Left forelimb (tissue), 1 donor: ENCODE measurements around the gene ZKSCAN3.
"Not testable (repeated sequence)": the region's sequence is repeated elsewhere in the genome, so short reads cannot be mapped to it uniquely, and the experiment has no call there.

ENCODE experiments used
- DNase-seq: peaks from one replicate; pipeline ENCODE4 v3.0.0-alpha.2; 2018; ENCODE audit warnings: low spot score

The ZKSCAN3 gene

DNA sequence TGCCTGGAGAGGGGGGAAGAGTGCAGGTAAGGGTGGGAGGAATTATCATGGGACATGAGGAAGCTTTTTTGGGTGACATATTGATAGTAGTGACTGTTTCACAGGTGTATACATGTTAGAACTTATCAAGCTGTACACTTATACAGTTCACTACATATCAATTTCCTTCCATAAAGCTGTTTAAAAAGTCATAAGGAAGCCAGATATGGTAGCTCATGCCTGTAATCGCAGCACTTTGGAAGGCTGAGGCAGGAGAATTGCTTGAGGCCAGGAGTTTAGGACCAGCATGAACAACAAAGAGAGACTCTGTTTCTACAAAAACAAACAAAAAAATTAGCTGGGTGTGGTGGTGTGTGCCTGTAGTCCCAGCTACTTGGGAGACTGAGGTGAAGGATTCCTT lies 28.1 kb downstream of the ZKSCAN3 start:
- no peak for DNase-seq

DNA sequence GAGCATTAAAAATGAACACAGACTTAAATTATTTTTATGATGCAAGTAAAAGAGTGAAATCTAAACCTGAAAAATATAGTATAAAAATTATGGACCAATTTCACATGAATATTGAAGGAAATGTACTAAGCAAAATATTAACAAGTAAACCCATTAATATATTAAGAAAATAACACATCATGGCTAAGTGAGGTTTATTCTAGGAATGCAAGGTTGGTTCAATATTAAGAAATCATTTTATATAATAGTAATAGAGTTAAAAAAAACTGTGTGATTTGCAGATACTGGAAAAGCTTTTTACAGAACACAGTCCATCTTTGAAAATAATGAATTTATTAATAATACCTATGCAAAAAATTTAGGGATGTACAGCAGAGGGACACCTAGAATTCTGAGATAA lies 28.9 kb downstream of the ZKSCAN3 start:
- no peak for DNase-seq

DNA sequence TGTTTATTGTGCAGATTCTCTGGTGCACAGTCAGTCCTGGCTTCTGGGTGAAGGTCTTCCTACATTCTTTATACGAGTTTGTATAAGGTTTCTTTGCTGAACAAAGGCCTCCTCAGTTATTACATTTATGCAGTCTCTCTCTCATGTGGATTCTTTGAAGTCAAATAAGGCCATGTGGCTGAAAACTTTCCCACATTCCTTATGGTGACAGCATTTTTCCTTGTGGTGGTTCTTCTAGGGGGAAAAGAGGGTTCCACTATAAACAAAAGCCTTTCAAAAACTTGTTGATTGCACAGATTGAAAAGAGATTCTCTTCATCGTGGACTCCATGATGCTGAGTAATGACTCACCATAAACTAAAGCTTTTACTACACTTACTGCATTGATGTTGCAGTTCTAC lies 30.6 kb downstream of the ZKSCAN3 start:
- no peak for DNase-seq

DNA sequence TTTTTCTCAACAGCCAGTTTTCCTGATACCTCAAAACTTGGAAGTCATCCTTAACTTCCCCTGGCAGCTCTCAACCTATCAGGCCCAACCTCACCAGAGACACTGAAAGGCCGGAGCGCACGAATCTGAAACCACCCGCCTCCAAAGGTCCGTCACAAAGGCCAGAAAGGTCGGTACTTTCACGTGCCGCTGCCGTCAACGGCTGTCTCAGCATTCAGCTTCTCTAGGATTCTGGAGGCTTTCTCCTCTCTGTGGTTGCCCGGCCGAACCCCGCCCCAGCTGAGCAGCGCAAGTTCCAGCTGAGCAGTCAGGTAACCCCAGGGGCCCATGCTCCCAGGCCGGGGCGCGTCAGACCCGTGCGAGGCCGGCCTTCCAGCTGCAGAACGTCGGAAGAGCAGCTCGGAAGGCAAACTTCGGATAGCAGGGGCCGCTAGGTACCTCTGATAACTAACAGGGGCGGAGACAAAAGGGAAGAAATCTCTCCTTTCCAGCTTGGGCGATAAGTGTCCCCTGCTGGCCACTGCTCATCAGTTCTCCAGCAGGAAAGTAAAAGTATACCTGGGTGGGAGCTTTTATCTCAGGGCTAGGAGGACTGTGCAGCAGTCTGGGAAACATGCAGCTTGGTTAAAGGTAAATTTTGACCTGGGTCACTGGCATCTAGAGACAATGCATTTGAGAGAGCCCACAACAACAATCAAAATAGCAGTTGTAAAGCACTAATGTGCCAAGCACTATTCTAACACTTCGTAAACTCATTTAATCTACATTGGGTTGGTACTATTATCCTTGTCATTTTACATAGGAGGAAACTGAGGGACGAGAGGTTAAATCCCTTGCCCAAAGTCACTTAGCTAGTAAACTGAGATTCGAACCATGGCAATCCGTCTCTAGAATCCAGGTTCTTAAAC lies 33.7 kb downstream of the ZKSCAN3 start:
- peak; percentile 87 for DNase-seq

DNA sequence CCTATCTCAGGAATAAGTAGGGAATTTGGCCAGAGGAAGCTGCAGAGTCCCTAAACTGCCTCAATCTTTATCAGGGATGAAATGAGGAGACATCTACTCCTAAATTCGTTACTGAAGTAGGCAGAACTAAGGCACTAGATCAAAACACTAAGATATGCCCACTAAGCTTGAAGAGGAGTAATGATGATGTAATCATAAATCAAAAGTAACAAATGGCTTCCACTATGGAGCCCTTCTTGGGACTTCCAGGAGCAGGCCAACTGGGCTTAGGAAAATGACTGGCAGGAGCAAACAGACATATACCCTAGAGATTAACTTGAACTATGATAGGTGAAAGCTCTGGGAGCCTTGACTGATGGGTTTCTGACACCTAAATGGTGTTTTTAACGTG lies 34.4 kb downstream of the ZKSCAN3 start:
- DNase-seq: no peak

DNA sequence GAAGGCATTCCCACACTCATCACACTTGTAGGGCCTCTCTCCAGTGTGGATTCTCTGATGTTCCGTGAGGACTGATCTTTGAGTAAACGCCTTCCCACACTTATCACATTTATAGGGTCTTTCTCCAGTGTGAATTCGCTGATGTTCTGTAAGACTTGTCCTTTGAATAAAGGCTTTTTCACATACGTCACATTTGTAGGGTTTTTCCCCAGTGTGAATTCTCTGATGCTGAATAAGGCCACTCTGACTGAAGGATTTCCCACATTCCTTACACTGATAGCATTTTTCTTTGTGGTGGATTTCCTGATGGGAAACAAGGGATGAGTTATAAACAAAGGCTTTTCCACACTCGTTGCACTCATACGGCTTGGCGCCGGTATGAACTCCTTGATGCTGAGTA lies 40.9 kb downstream of the ZKSCAN3 start:
- no peak for DNase-seq

DNA sequence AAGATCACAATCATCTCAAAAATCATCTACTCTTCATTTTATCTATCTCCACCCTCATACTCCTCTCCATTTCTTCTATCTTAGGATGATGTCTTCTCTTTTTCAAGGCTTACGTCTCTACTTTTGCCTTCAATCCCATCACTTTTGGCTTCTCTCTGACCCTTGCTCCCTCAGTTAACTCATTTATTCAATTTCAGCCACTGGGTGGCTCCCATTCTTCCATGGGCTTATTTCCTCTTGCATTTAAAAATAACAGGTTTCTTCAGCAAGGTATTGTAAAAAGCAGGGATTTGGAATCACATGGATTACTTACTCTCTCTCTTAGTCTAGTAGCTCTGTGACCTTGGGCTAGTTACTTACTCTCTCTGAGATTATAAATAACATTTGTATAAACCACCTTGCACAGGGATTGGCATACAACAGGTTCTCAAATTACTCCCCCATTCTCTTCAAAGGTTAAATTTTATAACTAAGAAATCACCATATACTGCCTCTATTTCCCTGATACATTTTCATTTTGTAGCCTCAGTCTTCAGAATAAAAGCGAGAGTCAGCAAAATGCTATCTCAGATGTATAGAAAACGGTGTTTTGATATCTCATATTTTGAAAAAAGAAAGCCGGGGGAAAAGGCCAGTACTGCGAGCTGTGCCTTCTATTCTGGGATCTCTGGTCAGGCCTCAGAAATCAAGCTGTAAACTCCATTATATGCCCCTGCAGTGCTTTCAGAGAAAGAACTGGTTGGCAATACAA lies 44.3 kb downstream of the ZKSCAN3 start:
- DNase-seq: no peak

DNA sequence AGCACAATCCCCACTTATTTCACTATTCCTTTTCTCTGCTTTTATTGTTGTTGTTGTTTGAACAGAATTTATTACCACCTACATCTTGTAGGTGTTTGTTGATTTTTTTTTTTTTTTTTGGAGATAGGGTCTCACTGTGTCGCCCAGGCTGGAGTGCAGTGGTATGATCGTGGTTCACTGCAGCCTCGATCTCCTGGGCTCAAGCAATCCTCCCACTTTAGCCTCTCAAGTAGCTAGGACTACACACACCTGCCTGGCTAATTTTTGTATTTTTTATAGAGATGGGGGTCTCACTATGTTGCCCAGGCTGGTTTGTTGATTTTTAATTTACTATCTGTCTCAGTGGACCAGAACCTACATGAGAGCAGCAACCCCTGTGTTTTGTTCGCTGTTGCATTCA lies 46.2 kb downstream of the ZKSCAN3 start:
- DNase-seq: no peak

DNA sequence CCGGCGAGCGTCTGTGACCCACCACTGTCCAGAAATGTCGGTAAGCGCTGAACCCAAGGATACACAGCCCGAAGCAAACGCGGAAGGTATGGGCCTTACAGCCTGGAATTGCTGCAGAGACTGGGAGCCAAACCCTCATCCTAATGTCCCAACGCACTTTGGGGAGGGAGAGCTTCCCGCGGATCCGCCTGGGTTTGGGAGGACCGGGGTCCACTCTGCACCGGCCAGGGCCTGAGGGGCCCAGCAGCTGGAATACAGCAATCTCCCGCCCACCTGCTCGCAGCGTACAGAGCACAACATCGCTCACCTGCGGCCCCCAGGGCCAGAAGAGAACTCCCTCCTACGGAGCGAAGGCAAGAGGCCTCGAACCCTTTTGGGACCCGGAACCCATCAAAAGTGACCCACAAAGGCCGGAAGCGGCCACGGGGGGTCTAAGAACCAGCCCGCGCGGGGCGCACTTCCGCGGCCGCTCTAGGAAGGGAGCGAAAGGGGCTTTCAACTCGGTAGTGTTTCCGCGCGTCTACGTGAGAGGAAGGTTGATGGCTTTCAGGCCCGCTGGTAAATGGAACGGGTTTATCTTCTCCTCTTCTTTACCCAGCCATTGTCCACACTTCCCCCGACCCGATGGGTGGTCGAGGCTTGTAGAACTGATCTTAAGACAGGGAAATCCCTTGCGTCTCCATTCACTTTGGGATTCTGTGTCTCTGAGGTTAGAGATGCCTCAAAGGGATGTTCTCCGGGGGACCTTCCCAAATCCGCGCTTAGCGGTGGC lies 49.8 kb downstream of the ZKSCAN3 start, which contains the start of gene ZSCAN12:
Gene ZSCAN12, minus strand, starts transcription at position 398 of the 772 bp plus-strand sequence. CDS start 1,342 bp downstream, outside the sequence.
- DNase-seq: peak; percentile 88

DNA sequence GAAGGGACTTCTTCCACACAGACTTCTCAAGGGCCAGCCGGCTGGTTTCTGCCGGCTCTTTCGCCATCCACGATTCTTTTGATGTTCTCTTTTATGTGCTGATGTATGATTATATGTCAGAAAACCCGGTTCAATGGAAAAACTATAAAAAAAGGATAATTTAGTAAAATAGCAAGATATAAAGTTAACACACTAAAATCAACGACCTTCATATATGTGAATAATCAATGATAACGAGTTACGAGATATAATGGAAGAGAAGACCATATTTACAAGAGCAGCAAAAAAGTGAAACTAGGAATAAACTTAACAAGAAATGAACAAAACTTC lies 50.3 kb downstream of the ZKSCAN3 start:
- no peak for DNase-seq

DNA sequence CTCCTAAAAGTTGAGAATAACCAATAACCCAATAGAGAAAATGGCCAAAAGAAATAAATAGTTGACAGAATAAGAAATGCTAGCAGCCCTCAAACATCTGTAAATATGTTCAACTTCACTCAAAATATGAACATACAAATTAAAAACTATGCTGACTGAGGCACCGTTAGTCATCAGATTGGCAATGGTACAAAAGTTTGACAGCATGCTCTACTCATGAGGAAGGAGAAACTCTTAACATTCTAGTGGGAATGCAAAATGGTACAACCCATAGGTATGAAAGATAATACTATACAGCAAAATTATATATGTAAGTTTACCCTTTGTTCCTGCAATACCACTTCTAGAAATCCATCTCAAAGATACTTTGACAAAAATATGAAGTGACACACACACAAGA lies 51.4 kb downstream of the ZKSCAN3 start:
- no peak for DNase-seq

DNA sequence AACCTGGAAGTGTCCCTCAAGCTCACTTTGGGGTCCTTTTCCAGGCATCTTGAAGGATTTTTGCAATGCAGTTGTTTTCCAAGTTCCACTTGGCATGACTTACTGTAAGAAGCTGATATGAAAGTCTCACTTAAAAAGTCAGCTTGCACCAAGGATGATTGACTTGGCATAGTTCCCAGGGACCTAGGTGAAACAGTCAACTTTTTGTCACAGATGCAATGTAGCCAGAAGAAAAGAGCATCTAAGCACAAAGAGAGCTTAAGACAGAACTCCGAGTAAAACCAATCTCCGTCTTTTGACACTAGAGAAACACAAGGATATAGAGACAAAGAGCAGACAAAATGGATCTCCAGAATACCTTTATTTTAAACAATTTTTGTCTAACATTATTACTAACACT lies 52.5 kb downstream of the ZKSCAN3 start:
- no peak for DNase-seq

DNA sequence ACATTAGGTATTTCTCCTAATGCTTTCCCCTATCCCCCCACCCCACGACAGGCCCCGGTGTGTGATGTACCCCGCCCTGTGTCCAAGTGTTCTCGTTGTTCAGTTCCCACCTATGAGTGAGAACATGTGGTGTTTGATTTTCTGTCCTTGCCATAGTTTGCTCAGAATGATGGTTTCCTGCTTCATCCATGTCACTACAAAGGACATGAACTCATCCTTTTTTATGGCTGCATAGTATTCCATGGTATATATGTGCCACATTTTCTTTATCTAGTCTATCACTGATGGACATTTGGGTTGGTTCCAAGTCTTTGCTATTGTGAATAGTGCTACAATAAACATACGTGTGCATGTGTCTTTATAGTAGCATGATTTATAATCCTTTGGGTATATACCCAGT lies 54.2 kb downstream of the ZKSCAN3 start:
- DNase-seq: not testable (repeated sequence)

DNA sequence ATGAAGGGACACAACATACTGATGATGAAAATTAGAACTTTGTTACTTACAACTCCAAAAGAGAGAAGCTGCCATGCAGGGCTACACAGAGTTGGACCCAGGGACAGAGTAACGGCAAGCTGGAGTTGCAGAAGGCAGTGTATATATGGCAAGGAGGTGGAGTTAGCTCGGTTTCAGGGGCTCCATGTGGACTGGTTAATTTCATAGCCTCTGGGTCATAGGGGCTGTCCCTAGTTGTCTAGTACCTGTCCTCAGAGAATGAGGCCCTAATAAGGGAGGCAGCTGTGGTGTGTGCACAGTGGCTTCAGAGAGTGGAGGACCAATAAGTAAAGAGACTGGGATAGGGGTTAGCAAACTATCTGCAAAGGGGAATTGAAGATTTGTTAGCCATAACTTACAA lies 57.7 kb downstream of the ZKSCAN3 start:
- no peak for DNase-seq

DNA sequence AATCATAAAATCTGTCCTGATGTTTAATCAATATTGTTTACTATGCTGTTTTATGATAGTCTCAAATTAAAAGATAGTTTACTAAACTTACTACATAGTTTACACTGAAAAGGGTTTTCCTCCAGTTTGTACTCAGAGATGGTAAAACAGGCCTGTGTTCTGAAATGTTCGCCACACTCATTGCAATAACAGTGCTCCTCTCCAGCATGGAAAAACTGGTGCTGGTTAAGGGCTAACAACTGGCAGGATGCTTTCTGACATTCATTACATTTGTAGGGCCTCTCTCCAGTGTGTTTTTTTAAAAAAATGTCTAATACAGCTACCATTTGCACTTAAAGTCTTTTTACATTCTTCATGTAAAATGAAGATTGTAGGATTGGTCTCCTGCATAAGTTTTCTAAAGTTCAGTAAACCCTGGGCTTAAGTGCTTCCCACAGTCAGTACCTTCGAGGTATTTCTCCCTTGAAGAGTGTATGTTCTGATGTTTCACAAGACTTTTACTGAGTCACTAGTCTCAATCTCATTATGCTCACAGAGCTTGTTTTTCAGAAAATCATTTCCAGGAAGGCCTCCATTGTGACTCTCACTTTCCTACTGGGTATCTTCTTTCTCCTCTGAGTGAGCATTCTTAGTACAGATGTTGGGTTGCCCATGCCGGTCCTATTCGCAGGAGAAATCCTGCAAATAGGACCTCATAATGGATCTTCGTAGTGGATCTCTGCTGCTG lies 58.5 kb downstream of the ZKSCAN3 start:
- no peak for DNase-seq

DNA sequence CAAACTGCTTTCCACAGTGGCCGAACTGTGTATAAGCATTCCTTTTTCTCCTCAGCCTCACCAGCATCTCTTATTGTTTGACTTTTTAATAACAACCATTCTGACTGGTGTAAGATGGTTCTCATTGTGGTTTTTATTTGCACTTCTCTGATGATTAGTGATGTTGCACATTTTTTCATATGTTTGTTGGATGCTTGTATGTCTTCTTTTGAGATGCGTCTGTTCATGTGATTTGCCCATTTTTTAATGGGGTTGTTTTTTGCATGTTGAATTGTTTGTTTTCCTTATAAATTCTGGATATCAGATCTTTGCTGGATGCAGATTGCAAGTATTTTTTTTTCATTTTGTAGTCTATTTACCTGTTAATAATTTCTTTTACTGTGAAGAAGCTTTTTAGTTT lies 61.0 kb downstream of the ZKSCAN3 start:
- DNase-seq: no peak

DNA sequence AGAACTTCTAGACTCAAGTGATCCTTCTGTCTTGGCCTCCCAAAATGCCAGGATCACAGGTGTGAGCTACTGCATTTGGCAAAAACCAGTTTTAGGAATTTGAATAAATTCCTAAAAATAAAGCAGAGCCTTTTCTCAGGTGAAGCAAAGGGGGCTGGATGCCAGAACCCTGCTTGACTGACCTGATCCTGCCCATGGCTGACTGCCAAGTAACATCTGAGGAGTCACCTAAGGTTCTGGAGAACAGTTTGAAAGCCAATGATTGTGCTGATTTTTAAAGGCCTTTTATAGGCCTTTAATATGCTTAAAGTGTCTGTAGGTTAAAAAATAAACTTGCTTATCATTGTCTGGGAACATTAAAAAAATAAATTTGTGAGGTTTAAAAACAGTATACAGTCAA lies 63.9 kb downstream of the ZKSCAN3 start:
- no peak for DNase-seq
